HG03439 (cell line): ENCODE measurements around the gene SORBS1.
A peak's percentile ranks its signal among the peaks of the same experiment; 100 is the strongest.

Source experiments
- ATAC-seq: cut with Tn5 transposase; IDR thresholded peaks from one replicate; pipeline ENCODE4 v1.9.1; 2021; ENCODE audit warnings: mild to moderate bottlenecking, moderate library complexity; ENCODE audit not compliant: unreplicated experiment

SORBS1 gene

DNA sequence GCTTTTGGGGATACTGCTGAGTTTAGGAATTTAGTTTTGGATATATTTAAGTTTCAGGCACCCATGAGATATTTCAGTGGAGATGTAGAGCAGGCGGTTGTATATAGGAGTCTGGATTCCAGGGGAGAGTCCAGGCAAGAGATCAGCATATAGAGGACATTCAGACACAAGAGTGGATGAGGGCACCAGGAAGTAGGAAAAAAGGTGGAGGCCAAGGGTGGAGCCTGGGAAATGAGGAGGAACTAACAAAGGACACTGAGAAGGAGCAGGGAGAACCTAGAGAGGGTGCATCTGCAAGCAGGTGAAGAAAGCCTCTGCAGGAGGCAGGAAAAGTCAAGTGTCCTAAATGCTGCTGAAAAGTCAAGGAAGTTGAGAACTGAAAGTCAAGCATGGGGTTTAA lies 257.2 kb downstream of the SORBS1 start:
- no peak for ATAC-seq

DNA sequence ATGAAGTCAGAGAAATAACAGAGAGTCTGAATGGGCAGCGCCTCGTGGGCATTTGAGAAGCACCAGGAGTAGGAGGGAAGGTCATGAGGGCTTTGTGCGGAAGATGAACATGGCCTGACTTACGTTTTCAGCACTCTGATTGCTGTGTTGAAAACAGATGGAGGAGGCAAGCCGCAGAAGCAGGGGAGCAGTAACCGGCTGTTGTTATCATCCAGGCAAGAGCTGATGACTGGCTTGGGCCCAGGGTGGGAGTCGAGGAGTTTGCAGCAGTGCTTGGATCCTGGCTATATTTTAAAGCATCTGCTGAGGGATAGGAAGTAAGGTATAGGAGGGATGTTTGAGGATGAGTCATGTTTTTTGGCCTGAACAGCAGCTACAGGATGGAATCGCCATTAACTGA lies 257.6 kb downstream of the SORBS1 start:
- ATAC-seq = no peak

DNA sequence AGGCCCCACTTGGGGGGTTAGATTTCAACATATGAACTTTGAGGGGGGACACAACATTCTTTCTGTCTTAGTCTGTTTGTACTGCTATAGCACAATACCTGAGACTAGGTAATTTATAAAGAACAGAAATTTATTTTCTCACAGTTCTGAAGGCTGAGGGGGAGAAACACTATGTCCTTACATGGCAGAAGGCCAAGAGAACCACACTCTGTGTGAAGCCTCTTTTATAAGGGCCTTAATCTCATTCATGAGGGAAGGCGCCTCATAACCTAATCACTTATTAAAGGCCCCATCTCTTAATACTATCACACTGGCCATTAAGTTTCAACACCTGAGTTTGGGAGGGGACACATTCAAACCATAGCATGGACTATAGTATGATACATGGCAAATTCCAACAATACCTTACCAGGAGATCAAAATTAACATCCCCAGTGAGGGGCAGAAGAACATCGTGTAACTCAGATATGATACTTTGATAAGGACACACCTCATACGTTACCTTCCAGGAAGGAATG lies 261.1 kb downstream of the SORBS1 start:
- no peak for ATAC-seq

DNA sequence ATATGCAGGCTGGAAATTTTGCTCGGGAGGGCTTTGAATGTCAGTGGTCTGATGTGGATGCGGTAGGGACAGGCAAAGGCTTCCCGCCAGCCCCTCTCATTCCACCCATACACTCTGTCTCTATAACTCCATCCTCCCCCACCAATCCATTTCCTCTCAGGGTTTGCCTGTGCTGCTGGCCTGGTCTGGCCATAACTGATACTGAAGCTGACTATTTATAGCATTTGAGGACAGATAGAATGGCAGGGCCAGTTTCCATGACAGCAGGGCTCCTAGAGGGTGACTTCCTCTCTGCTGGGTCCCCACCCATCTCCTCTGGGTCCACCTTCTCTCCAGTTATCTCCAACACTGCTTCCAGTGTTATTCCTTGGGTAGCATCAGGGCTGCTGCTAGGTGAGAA lies 263.8 kb downstream of the SORBS1 start:
- ATAC-seq = peak; percentile 35

DNA sequence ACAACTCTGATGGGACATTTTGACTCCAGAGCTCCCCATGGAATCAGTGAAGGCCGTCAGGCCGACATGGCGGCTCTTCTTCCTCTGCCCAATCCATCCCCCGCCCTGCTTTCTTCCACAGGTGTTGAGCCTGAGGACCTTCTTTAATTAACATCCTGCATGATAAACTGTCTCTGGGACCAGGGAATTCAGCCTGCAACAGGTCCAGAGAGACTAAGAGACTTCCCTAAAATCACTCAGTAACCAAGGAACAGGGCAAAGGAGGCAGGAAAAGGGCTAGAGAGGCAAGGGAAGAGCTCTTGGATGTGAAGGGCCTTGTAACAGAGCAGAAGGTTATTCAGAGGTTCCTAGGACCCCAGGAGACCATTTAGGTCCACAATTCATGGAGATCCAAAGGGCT lies 264.4 kb downstream of the SORBS1 start:
- ATAC-seq = no peak

DNA sequence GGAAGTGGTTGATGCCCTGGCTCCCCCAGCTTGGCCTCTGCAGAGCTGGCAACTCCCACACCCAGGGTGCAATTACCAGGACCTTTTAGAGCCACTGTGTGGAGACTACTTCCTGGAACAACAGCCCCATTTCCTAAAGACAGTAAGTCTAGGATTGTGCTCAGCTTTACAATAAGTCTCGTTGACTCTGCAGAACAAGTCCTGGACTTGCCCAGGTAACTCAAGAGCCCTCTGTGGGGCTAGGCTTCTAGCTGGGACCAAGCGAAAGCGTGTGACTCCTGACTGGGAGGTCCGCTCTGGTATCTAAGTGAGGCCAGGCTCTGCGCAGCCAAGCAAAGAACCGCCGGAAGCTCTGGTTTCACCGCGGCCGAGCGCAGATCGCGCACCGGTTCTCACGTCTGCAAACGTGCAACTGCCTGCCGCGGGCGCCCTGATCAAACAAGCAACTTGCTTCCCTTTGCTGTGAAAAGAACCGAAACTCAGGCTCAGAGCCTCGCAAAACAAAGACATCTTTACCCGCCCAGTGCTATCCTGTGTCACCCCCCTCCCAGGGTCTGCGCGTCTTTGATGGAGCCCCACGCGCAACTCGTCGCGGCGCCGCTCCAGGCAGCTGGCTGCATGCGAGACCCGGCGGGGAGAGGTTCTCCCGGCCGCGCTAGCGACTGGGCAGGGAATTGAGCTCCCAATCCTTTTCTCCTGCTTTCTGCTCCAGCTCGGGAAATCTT lies 266.0 kb downstream of the SORBS1 start:
- peak; percentile 79 for ATAC-seq

DNA sequence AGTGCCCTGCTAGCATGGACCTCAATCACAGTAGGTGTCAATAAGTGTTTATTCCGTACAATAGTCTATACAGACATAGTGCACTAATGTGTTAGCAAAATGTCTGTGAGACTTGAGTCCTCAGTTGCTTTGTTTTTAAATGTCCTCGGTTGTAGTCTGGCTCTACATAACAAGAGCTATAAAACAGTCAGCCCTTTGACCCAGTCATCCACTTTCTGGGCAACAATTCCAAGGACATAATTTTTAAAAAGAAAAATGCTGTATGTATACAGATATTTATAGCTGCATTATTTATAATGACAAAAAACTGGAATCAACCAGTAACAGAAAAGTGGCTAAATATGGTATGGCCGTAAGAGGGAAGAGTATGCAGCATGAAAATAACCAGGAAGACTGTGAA lies 267.5 kb downstream of the SORBS1 start:
- no peak for ATAC-seq

DNA sequence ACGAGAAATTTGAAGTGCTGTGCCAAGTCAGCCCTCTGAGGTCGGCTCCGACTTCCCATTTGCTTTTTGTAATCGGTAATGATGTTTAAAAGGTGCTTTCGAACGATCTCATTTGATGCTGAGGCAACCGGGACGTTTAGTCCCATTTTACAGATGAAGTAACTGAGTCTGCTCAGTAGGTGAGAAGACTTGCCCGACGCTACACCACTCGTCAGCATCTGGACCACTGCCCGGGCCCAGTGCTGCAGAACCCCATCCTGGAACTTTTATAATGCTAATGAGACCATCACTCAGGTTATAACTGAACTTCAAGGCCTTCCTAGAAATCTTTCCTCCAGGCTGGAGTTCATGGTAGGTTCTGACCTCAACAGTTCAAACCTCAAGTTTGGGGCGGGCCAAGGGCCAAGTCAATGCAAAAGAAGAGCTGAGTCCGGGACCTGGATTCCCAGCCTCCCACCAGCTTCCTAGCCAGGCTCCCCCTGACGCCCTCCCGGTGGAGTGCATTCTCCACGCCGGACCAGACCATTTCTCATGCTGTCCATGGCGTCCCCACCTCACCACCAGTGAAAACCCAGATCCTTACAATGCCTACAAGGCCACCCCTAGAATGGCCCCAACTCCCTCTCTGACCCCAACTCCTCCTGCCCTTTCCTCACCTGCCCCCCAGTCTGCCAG lies 269.7 kb downstream of the SORBS1 start:
- no peak for ATAC-seq

DNA sequence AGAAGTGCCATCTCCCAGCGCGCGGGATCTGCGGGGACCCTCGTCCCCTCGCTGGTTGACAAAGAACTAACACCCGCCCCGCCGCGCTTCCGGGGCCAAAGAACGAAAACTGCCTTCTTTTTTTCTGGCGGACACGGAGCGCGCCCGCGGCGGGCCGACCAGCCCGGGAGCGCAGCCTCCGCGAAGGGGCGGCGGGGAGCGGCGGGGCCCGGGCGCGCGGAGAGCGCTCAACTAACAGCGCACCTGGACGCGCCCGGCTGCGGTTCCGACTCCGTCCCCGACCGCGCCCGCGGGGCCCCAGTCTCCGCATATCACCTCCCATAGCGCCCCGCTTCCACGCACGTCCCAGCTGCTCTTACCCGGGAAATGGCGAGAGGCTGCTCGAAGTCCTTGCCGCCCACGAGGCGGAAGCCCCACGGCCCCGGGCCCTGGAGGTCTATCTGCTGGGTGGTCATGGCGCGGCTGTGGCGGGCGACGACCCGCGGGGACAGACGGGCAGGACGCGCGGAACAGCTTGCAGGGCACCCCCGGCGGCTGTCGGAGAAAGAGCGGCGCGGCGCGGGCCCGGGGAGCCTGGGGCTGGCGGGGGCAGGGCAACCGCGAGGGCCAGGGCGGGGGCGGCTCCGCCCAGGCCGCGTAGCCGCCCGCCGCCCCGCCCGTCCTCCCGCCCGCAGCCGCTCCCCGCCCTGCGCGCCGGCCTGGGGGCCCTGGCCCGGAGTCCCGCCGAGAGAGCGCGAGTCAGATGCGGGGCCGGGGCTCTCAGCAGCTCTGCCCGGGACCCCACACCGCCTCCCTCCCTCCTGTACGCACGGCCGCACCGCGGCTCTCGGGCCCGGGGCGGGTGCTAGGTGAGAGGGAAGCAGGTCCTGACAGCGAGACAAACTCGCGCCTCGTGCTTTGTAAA lies 270.5 kb downstream of the SORBS1 start, which contains the start of gene PDLIM1:
PDLIM1 (minus strand) TSS at position 543 of the 904 bp plus-strand sequence; CDS start at position 455, 88 bp downstream.
- ATAC-seq = peak; percentile 50

DNA sequence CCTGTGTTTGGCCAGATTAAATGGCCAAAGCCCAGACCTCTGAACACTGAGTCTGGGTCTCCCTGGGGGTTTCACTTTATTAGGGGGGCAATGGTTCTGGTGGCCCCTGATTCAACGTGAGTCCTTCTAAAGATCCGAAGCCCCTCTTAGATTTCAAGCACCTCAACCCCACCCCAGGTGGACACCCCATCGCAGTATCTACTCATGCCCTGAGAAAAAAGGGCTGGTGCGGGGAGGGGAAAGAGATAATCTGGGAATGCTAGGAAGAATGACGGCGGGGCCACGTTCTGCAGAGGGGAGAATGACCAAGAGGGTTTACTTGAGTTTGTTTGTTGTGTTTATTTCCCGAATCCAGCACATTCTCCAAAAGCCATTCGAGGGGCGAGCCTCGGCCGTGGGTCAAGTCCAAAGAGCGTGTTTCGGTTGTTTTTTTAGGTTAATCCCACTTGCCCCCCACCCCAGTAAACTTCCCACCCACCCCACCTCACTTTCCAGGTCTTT lies 271.2 kb downstream of the SORBS1 start:
- ATAC-seq = no peak

DNA sequence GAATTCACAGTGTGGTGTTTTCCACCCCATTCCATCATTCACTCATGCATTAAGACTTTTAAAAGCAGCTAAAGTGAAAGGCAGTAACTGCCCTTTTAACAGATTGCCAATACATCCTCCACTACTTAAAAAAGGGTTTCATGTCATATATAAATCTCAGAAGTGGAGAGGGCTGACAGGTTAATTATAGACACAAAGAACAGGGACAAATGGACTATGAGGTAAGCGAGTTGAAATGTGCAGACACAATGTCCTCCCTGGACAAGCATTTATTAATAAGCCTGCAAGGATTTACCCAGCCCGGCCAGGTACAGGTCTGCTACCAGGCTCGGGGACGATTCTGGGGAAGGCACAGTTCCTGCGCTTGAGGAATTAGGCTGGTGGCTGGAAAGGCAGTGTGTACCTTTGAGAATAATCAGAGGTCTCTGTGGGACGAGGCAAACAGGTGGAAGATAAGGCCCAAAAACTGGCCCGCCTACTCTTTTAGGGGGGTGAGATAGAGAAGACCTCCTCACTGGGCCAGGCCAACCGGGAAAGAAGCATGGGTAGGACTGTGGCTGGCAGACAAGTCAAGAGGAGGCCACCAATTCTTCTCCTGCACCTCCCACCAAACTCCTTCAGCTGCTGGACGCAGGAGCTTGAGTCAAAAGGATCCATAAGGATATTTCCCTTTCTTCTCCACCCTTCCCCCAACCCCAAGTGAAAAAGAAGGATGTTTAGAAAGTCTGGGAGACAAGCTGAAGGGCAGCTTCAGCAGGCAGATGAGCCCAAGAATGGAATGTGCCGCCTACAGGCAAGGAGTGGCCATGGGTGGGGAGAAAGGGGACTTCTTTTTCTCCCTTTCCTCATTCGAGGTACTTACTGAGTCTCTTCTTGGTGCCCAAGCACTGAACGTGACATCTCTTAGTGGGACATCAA lies 271.9 kb downstream of the SORBS1 start:
- ATAC-seq = no peak

DNA sequence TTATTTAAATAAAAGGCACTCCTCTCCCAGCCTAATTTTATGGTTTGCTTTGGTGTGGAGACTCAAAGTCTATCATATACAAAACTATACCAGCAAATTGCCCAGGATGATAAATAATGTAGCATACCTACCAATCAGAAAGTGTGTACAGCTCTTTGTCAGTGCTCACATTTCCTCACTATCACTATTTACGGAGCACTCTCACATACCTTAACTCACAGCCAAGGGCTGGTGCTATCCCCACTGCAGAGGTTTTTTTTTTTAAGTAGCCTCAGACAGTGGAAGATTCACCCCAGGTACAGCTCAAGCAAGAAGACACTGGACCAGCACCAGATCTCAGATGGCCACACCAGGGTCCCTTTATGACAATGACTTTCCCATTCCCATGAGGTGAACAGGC lies 272.9 kb downstream of the SORBS1 start:
- no peak for ATAC-seq

DNA sequence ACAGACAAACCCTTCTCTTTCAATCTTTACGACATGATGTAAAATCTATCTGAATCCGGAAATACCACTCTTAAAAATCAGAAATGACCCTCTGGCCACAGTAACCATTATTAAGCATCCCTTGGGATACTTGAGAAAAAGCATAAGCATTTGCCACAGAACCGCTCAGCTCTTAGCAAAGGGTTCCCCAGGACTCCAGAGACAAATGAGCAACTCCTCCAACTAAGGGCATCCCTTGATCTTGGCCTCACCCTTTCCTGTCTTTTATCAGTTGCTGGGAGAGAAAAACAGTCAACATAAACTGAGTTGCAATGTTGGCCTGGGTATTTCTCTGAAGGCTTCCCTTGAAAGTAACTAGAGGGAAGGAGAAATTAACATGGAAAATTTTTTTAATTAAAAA lies 273.9 kb downstream of the SORBS1 start:
- ATAC-seq = no peak

DNA sequence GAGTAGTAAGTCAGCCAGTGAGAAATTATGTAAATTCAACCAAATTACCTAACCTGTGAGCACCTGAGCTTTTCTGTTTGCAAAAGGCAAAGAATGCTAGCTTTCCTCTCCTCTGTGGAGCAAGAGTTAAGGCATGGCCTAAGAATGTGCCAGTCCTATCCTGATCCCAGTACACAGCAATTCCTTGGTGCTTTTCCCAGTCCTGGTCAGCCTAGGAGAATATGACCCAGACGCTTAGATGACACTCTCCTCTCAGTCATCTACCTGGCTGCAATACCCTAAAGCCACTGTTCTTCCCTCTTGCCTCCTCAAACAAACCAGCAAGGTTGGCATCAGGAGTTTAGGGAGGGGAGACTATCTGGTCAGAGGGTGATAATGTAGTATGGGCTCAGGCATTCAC lies 274.5 kb downstream of the SORBS1 start:
- no peak for ATAC-seq

DNA sequence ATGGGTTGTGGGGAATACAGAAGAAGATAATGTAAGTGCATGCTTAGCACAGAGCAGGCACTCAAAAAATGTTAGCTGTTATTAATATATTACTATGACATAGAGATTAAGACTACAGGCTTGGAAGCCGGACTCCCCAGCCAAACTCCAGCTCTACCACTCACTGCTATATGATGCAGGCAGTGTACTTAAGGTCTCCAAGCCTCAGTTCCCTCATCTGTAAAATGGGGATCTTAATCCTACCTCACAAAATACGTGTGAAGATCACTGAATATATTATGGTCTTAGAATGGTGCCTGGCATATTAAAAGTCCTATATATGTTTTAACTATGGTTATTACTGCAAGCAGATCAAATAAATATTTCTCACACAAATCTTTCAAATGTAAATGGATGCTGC lies 275.6 kb downstream of the SORBS1 start:
- no peak for ATAC-seq

DNA sequence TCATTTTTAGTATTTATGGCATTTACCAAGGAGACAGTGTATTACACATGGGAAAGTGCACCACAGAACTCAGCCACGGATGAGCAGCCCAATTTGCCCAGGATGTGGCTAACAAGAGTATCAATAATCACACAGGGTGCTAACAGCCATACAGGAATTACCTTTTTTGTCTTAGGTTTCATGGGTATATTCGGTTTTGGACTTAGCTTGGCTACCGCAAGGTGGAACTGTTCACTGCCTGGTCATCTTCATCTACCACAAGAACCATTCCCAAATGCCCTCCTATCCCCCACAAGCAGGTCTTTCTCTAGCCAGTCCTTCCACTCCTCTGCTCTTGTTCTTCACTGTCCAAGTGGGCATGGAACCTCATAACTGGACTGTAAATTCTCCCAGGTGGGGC lies 276.4 kb downstream of the SORBS1 start:
- ATAC-seq = no peak

DNA sequence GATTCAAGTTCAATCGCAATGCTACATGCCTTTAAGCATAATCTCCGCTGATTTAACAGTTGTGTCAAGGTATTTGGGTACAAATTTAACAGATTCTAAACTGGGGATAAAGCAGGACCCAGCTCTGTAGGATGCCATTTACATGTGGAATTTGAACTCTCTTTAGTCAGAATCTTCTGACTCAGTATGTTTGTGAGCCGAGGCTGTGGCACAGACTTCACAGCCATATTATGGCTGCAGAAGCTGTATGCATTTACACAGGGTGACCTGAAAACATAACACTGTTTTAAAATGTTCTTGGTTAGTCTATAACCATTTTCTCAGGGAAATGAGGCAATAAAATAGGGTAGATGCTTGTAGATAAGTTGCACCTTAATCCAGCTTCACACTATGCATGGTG lies 279.1 kb downstream of the SORBS1 start:
- ATAC-seq = no peak

DNA sequence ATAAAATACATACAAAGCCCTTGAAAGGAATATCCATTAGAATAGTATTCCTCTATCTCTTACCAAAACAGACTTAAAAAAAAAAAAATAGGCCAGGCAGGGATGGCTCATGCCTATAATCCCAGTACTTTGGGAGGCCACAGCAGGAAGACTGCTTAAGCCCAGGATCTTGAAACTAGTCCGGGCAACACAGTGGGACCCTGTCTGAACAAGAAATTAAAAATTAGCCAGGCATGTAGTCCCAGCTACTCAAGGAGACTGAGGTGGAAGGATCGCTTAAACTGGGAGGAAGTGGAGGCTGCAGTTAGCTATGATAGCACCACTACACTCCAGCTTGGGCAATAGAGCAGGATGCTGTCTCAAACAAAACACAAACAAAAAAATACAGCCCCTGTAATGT lies 280.0 kb downstream of the SORBS1 start:
- no peak for ATAC-seq

DNA sequence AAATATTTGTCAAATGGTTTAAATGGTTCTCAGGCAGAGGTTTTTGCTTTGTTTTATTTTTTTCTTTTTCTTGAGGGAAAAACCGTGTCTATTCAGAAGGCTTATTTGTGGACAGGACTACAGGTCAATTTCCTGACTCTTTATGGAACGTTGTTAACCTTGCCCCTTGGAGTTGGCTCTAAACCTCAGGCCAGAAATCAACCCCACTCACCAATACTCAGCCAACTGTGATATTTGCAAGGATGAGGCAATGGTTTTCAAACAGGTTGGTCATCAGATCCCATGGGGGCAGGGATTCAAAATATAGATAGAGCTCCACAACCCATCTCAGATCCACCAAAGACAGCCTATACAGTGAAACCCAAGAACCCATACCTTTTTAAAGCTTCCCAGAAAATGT lies 280.5 kb downstream of the SORBS1 start:
- no peak for ATAC-seq
